Measurements from ENCODE around the gene KRTAP10-3. TPM values are rescaled to one million over a fixed set of nuclear protein-coding genes. Genes with fewer than 3 reads are reported as not detected.

KRTAP10-3 gene, protein sequence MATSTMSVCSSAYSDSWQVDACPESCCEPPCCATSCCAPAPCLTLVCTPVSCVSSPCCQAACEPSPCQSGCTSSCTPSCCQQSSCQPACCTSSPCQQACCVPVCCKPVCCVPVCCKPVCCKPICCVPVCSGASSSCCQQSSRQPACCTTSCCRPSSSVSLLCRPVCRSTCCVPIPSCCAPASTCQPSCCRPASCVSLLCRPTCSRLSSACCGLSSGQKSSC
- not detected in 2 replicates for total RNA-seq (2022)
- not detected for Bru-seq, nascent RNA
- BruChase-seq, experiment 1, labeled RNA remaining after a 2-hour chase = not detected
- BruChase-seq, experiment 2, labeled RNA remaining after a 6-hour chase = not detected
- long read RNA-seq = 0 reads

DNA sequence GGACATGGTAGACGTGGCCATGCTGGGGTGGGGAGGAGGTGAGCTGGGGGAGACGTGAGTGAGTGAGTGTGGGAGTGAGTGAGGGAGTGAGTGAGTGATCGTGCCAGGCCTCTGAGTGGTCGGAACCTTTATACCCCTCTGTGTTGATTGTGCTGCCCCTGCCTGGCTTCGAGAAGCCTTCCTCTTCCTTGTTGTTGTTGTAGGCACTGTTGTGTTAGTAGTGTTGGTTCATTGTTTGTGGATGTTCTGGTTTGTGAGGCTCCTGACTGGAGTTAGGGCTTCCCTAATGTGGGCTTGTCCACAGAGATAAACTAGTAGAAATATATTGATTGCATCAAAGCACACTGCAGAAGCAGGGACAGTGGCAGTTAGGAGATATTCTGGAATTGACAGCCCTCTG is at the start of gene KRTAP10-3:
Gene KRTAP10-3 (minus strand): TSS at position 101 of the 400 bp plus-strand sequence. CDS start 80 bp downstream, at position 21.
- no peaks in the 10 kb centered on the region for H3K9me3 ChIP-seq
- H3K4me3 ChIP-seq (ENCODE audit: low read depth, low read length) = no peak within 1 kb of the TSS
- H3K4me3 Mint-ChIP-seq (ENCODE audit: unreplicated experiment) = no peak within 1 kb of the TSS
- H3K9me3 Mint-ChIP-seq (ENCODE audit: unreplicated experiment) = no peaks in the 10 kb centered on the region
- intact Hi-C loops (cut with micrococcal nuclease; ENCODE audit: unreplicated experiment) = no loop called here
- H3K36me3 Mint-ChIP-seq (ENCODE audit: insufficient read depth, unreplicated experiment) = no peaks in the 10 kb centered on the region
- ChIA-PET POLR2A (no interaction called here), CTCF (no interaction called here)
- no peaks in the 10 kb centered on the region for H3K36me3 ChIP-seq (ENCODE audit: control insufficient read depth, insufficient read depth, low read length)
- H3K27me3 ChIP-seq (replicated peaks; ENCODE audit: control insufficient read depth, insufficient read depth, low read length) = no peaks in the 10 kb centered on the region; the same call in 1 of the 2 replicates
- no TSS peak for BruUV-seq (replicated peaks)
- H3K27me3 Mint-ChIP-seq (ENCODE audit: insufficient read depth, unreplicated experiment) = peaks cover 25% of the 10 kb centered on the region
- no peak for DNase-seq
- no peak within 1 kb of the TSS for H3K27ac Mint-ChIP-seq (ENCODE audit: unreplicated experiment)
- TF ChIP-seq, protein P1, sequence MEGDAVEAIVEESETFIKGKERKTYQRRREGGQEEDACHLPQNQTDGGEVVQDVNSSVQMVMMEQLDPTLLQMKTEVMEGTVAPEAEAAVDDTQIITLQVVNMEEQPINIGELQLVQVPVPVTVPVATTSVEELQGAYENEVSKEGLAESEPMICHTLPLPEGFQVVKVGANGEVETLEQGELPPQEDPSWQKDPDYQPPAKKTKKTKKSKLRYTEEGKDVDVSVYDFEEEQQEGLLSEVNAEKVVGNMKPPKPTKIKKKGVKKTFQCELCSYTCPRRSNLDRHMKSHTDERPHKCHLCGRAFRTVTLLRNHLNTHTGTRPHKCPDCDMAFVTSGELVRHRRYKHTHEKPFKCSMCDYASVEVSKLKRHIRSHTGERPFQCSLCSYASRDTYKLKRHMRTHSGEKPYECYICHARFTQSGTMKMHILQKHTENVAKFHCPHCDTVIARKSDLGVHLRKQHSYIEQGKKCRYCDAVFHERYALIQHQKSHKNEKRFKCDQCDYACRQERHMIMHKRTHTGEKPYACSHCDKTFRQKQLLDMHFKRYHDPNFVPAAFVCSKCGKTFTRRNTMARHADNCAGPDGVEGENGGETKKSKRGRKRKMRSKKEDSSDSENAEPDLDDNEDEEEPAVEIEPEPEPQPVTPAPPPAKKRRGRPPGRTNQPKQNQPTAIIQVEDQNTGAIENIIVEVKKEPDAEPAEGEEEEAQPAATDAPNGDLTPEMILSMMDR (IDR thresholded peaks at IDR 0.05; ENCODE audit: insufficient read depth in 1 of 2, low read depth in 1 of 2, low read length in 1 of 2, severe bottlenecking in 1 of 2, unreplicated experiment in 1 of 2) = no peak
- H3K4me1 Mint-ChIP-seq (ENCODE audit: low read depth, unreplicated experiment) = no peaks in the 10 kb centered on the region
- H3K4me1 ChIP-seq = no peaks in the 10 kb centered on the region

DNA sequence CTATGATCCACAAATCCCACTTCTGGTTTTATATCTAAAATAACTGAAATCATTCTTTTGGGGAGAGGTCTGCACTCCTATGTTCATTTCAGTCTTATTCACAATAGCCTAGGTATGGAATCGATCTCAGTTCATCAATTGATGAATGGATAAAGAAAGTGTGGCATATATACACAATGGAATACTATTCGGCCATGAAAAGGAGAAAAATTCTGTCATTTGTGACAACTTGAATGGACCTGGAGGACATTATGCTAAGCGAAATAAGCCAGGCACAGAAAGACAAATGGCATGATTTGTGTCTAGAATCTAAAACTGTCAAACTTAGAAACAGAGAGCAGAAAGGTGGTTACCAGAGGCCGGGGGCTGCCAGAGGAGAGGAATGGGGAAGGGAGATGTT is 47.9 kb upstream of the KRTAP10-3 start:
- H3K27ac Mint-ChIP-seq (ENCODE audit: unreplicated experiment) = no peak overlapping the region
- H3K4me3 ChIP-seq (ENCODE audit: low read depth, low read length) = no peak overlapping the region
- POLR2A ChIA-PET = no interaction called here
- DNase-seq = no peak
- CTCF ChIA-PET = no interaction called here
- intact Hi-C loops (cut with micrococcal nuclease; ENCODE audit: unreplicated experiment) = no loop called here
- H3K36me3 Mint-ChIP-seq (ENCODE audit: insufficient read depth, unreplicated experiment) = no peaks in the 10 kb centered on the region
- H3K4me3 Mint-ChIP-seq (ENCODE audit: unreplicated experiment) = no peak overlapping the region
- H3K27me3 Mint-ChIP-seq (ENCODE audit: insufficient read depth, unreplicated experiment) = peaks cover 5% of the 10 kb centered on the region
- peaks cover 29% of the 10 kb centered on the region for H3K9me3 Mint-ChIP-seq (ENCODE audit: unreplicated experiment)
- TF ChIP-seq, protein P1 (IDR thresholded peaks at IDR 0.05; ENCODE audit: insufficient read depth in 1 of 2, low read depth in 1 of 2, low read length in 1 of 2, severe bottlenecking in 1 of 2, unreplicated experiment in 1 of 2) = no peak
- 0 out of 2 replicates have a peak, but pooled peaks cover 5% of the 10 kb centered on the region for H3K9me3 ChIP-seq
- no peaks in the 10 kb centered on the region for H3K27me3 ChIP-seq (replicated peaks; ENCODE audit: control insufficient read depth, insufficient read depth, low read length)
- no peaks in the 10 kb centered on the region for H3K36me3 ChIP-seq (ENCODE audit: control insufficient read depth, insufficient read depth, low read length)
- BruUV-seq (replicated peaks) = no TSS peak
- no peaks in the 10 kb centered on the region for H3K4me1 ChIP-seq
- H3K4me1 Mint-ChIP-seq (ENCODE audit: low read depth, unreplicated experiment) = no peaks in the 10 kb centered on the region

DNA sequence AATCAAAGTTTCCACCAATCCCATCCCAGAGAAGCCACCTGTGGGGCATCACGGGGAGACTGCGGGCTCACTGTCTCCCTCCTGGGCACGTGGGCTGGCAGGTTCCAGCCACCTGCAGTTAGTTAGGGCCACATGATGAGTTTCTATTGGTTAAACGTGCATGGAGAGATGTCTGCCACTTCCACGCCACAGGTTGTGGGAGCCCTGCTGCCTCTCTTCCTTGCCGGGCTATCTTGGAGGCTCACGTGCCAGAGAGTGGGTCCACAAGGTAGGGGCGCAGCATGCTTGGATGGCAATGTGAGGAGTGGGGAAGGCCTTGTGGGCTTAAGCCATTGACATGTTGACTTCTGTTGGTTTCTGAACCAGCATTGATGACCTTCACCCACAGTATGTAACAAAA is 45.3 kb upstream of the KRTAP10-3 start:
- Mint-ChIP-seq H3K27ac (ENCODE audit: unreplicated experiment) (no peak overlapping the region), H3K9me3 (ENCODE audit: unreplicated experiment) (peaks cover 7% of the 10 kb centered on the region), H3K4me1 (ENCODE audit: low read depth, unreplicated experiment) (no peaks in the 10 kb centered on the region), H3K27me3 (ENCODE audit: insufficient read depth, unreplicated experiment) (peaks cover 6% of the 10 kb centered on the region), H3K36me3 (ENCODE audit: insufficient read depth, unreplicated experiment) (no peaks in the 10 kb centered on the region), H3K4me3 (ENCODE audit: unreplicated experiment) (no peak overlapping the region)
- DNase-seq = no peak
- no peaks in the 10 kb centered on the region for H3K27me3 ChIP-seq (replicated peaks; ENCODE audit: control insufficient read depth, insufficient read depth, low read length)
- TF ChIP-seq, protein P1 (IDR thresholded peaks at IDR 0.05; ENCODE audit: insufficient read depth in 1 of 2, low read depth in 1 of 2, low read length in 1 of 2, severe bottlenecking in 1 of 2, unreplicated experiment in 1 of 2) = no peak
- ChIA-PET POLR2A (no interaction called here), CTCF (no interaction called here)
- H3K9me3 ChIP-seq = no peaks in the 10 kb centered on the region
- no peaks in the 10 kb centered on the region for H3K4me1 ChIP-seq
- H3K36me3 ChIP-seq (ENCODE audit: control insufficient read depth, insufficient read depth, low read length) = no peaks in the 10 kb centered on the region
- H3K4me3 ChIP-seq (ENCODE audit: low read depth, low read length) = no peak overlapping the region
- intact Hi-C loops (cut with micrococcal nuclease; ENCODE audit: unreplicated experiment) = no loop called here
- BruUV-seq (replicated peaks) = no TSS peak
